22Rv1 (cell line): ENCODE data around the gene ABCA9.

ENCODE experiments used
- H3K27ac ChIP-seq: fragments of 450-650 bp; 2 replicates; pipeline ENCODE4 v1.5.1; 2017
- CTCF ChIP-seq: fragments of 450-650 bp; IDR thresholded peaks from 2 replicates; pipeline ENCODE4 v1.5.1; 2017; ENCODE audit warnings: mild to moderate bottlenecking
- ZFX ChIP-seq: fragments of 450-650 bp; IDR thresholded peaks from 2 replicates; pipeline ENCODE4 v1.6.1; 2017; ENCODE audit warnings: antibody characterized with exemption, borderline replicate concordance

Gene ABCA9

GRCh38 chr17:69064476-69064875, 3.7 kb upstream of the ABCA9 start:
- TF ChIP-seq ZFX = no peak
- no peak for TF ChIP-seq CTCF
- H3K27ac ChIP-seq = no peak overlapping the region

- no peak overlapping the region for H3K27ac ChIP-seq
- TF ChIP-seq ZFX = no peak
- TF ChIP-seq CTCF = no peak
Observed at GRCh38 chr17:69064001-69064400, 3.3 kb upstream of the ABCA9 start.

GRCh38 chr17:69062860-69063581, 2.3 kb upstream of the ABCA9 start:
- TF ChIP-seq ZFX (no peak), CTCF (no peak)
- H3K27ac ChIP-seq = no peak overlapping the region

GRCh38 chr17:69061721-69062556, 1.2 kb upstream of the ABCA9 start:
- TF ChIP-seq ZFX = no peak
- no peak for TF ChIP-seq CTCF
- H3K27ac ChIP-seq = no peak overlapping the region

GRCh38 chr17:69059458-69060175, 1.1 kb downstream of the ABCA9 start:
- H3K27ac ChIP-seq = no peak overlapping the region
- TF ChIP-seq CTCF (no peak), ZFX (no peak)

GRCh38 chr17:69058165-69058564, 2.6 kb downstream of the ABCA9 start:
- no peak overlapping the region for H3K27ac ChIP-seq
- TF ChIP-seq CTCF (peak; percentile 28), ZFX (no peak)
